SK-MEL-5 (cell line): ENCODE measurements around the gene NPPB. TPM values are rescaled to one million over a fixed set of nuclear protein-coding genes. Genes with fewer than 3 reads are reported as not detected.
A peak's percentile ranks its signal among the peaks of the same experiment; 100 is the strongest.
"Not testable (repeated sequence)": the region's sequence is repeated elsewhere in the genome, so short reads cannot be mapped to it uniquely, and the experiment has no call there.

Source experiments
- DNase-seq: peaks from one replicate; pipeline ENCODE4 v3.0.0-alpha.2; 2016; ENCODE audit warnings: low read depth, low spot score
- in situ Hi-C: cut with HindIII; loops from 2 replicates; pipeline ENCODE4 v1.10.0; 2016; ENCODE audit warnings: low sequenced_read_pairs, high pct_unique_total_duplicates, low pct_unique_long_range_greater_than_20kb
- polyA plus RNA-seq, 2 experiments: library from polyadenylated mRNA; depleted of rRNA; stranded (reverse); fragments of >200 nt; gene quantifications; 2 replicates each; pipeline ENCODE4 v1.2.3, GENCODE V29; 2015
- total RNA-seq: library from RNA; depleted of rRNA; stranded (reverse); fragments of >200 nt; shearing (Covaris generic); gene quantifications from 2 replicates; pipeline ENCODE4 v1.2.3, GENCODE V29; 2014; rRNA removed

Gene NPPB
- total RNA-seq, result not detected in 2 replicates
- polyA plus RNA-seq (2015; cell fraction: cytosol; rRNA removed), result not detected in 2 replicates
- polyA plus RNA-seq (2015; cell fraction: nucleus; rRNA removed), result not detected in 2 replicates

GRCh38 chr1:11858613-11858967 lies at the start of gene NPPB:
NPPB (minus strand) TSS chr1:11858945; CDS start chr1:11858833, 112 bp downstream.
- in situ Hi-C loops, result no loop called here
- DNase-seq, result no peak

- in situ Hi-C loops, result no loop called here
- peak; percentile 97 for DNase-seq
These were observed 49.4 kb upstream of the NPPB start for GRCh38 chr1:11908095-11908675.

GRCh38 chr1:11907275-11908094 lies 48.7 kb upstream of the NPPB start:
- in situ Hi-C loops, result no loop called here
- DNase-seq, result peak; percentile 94

- in situ Hi-C loops, result no loop called here
- no peak for DNase-seq
These were observed 48.1 kb upstream of the NPPB start for GRCh38 chr1:11906870-11907269.

- DNase-seq, result peak; percentile 33
- in situ Hi-C loops, result no loop called here
These were observed 46.2 kb upstream of the NPPB start for GRCh38 chr1:11904978-11905377.

- DNase-seq, in situ Hi-C loops: not testable (repeated sequence)
These were observed 45.4 kb upstream of the NPPB start for GRCh38 chr1:11904156-11904555.

- no peak for DNase-seq
These were observed 44.5 kb upstream of the NPPB start for GRCh38 chr1:11903210-11903609.

GRCh38 chr1:11901446-11901845 lies 42.7 kb upstream of the NPPB start:
- in situ Hi-C loops, DNase-seq: not testable (repeated sequence)

More at GRCh38 chr1:11903210-11903609, 44.5 kb upstream of the NPPB start:
- in situ Hi-C loops, result no loop called here

- DNase-seq, result no peak
- in situ Hi-C loops, result no loop called here
These were observed 40.2 kb upstream of the NPPB start for GRCh38 chr1:11898831-11899467.

GRCh38 chr1:11898086-11898785 lies 39.5 kb upstream of the NPPB start:
- DNase-seq, result no peak
- in situ Hi-C loops, result no loop called here

GRCh38 chr1:11894501-11894900 lies 35.8 kb upstream of the NPPB start:
- in situ Hi-C loops, DNase-seq: not testable (repeated sequence)

- in situ Hi-C loops, result no loop called here
- peak; percentile 57 for DNase-seq
These were observed 35.1 kb upstream of the NPPB start for GRCh38 chr1:11893907-11894251.

GRCh38 chr1:11891433-11892186 lies 32.9 kb upstream of the NPPB start:
- DNase-seq, result no peak
- in situ Hi-C loops, result no loop called here

- in situ Hi-C loops, result no loop called here
These were observed 30.1 kb upstream of the NPPB start for GRCh38 chr1:11888877-11889208.

GRCh38 chr1:11888206-11888876 lies 29.6 kb upstream of the NPPB start:
- no peak for DNase-seq

More at GRCh38 chr1:11888877-11889208, 30.1 kb upstream of the NPPB start:
- DNase-seq, result no peak

GRCh38 chr1:11887666-11888007 lies 28.9 kb upstream of the NPPB start:
- in situ Hi-C loops, result no loop called here
- no peak for DNase-seq

More at GRCh38 chr1:11888206-11888876, 29.6 kb upstream of the NPPB start:
- in situ Hi-C loops, result no loop called here
